H4 (cell line): ENCODE data around the gene TMPRSS6. TPM values are rescaled to one million over a fixed set of nuclear protein-coding genes. Genes with fewer than 3 reads are reported as not detected.
"Not testable (repeated sequence)": the region's sequence is repeated elsewhere in the genome, so short reads cannot be mapped to it uniquely, and the experiment has no call there.

ENCODE experiments used
- DNase-seq: peaks from one replicate; pipeline ENCODE4 v3.0.0-alpha.2; 2015; ENCODE audit warnings: low spot score
- total RNA-seq: library from RNA; depleted of rRNA; stranded (reverse); fragments of >200 nt; shearing (Covaris generic); gene quantifications from 2 replicates; pipeline ENCODE4 v1.2.3, GENCODE V29; 2014

The TMPRSS6 gene
- total RNA-seq, 1 experiment from 2014 or later = not detected

- no peak for DNase-seq
Observed at GRCh38 chr22:37088750-37089408, 20.6 kb downstream of the TMPRSS6 start.

- no peak for DNase-seq
Observed at GRCh38 chr22:37088108-37088605, 21.4 kb downstream of the TMPRSS6 start.

GRCh38 chr22:37086184-37086583, 23.3 kb downstream of the TMPRSS6 start:
- DNase-seq = no peak

- DNase-seq = no peak
Observed at GRCh38 chr22:37084385-37084784, 25.1 kb downstream of the TMPRSS6 start.

- no peak for DNase-seq
Observed at GRCh38 chr22:37083914-37084313, 25.6 kb downstream of the TMPRSS6 start.

GRCh38 chr22:37082251-37082873, 27.2 kb downstream of the TMPRSS6 start:
- no peak for DNase-seq

GRCh38 chr22:37080838-37081237, 28.7 kb downstream of the TMPRSS6 start:
- DNase-seq = no peak

- DNase-seq = no peak
Observed at GRCh38 chr22:37080438-37080837, 29.1 kb downstream of the TMPRSS6 start.

GRCh38 chr22:37079668-37080171, 29.8 kb downstream of the TMPRSS6 start:
- DNase-seq = no peak

GRCh38 chr22:37079158-37079557, 30.4 kb downstream of the TMPRSS6 start:
- no peak for DNase-seq

GRCh38 chr22:37077802-37078448, 31.6 kb downstream of the TMPRSS6 start:
- DNase-seq = peak; percentile 13

- DNase-seq = no peak
Observed at GRCh38 chr22:37075822-37076433, 33.6 kb downstream of the TMPRSS6 start.

GRCh38 chr22:37075046-37075445, 34.5 kb downstream of the TMPRSS6 start:
- no peak for DNase-seq

- DNase-seq = no peak
Observed at GRCh38 chr22:37074537-37074936, 35.0 kb downstream of the TMPRSS6 start.

- DNase-seq = no peak
Observed at GRCh38 chr22:37072673-37073072, 36.8 kb downstream of the TMPRSS6 start.

GRCh38 chr22:37071850-37072592, 37.5 kb downstream of the TMPRSS6 start:
- DNase-seq = not testable (repeated sequence)

- no peak for DNase-seq
Observed at GRCh38 chr22:37070744-37071143, 38.8 kb downstream of the TMPRSS6 start.

- DNase-seq = no peak
Observed at GRCh38 chr22:37070334-37070733, 39.2 kb downstream of the TMPRSS6 start.

GRCh38 chr22:37069719-37070118, 39.8 kb downstream of the TMPRSS6 start:
- DNase-seq = no peak

- no peak for DNase-seq
Observed at GRCh38 chr22:37069319-37069718, 40.2 kb downstream of the TMPRSS6 start.

- DNase-seq = no peak
Observed at GRCh38 chr22:37068859-37069258, 40.7 kb downstream of the TMPRSS6 start.

- no peak for DNase-seq
Observed at GRCh38 chr22:37067428-37067827, 42.1 kb downstream of the TMPRSS6 start.
